IPS-20b (cell line): Measurements from ENCODE around the gene IP6K1.
"Not testable (repeated sequence)": the region's sequence is repeated elsewhere in the genome, so short reads cannot be mapped to it uniquely, and the experiment has no call there.

Experiments
- H3K27ac ChIP-seq: one replicate; pipeline ENCODE4 v1.5.1; 2013; ENCODE audit warnings: low read length
- H3K27me3 ChIP-seq: 2 replicates; pipeline ENCODE4 v1.6.1; 2013; ENCODE audit warnings: mild to moderate bottlenecking, low read length, inconsistent platforms; ENCODE audit not compliant: insufficient read depth
- H3K36me3 ChIP-seq: 2 replicates; pipeline ENCODE4 v1.6.1; 2013; ENCODE audit warnings: low read depth, mild to moderate bottlenecking, inconsistent platforms, low read length, moderate library complexity; ENCODE audit not compliant: insufficient read depth
- H3K4me1 ChIP-seq: 2 replicates; pipeline ENCODE4 v1.6.1; 2013; ENCODE audit warnings: mild to moderate bottlenecking, control low read depth, inconsistent platforms, low read length, moderate library complexity; ENCODE audit not compliant: insufficient read depth
- H3K4me3 ChIP-seq: 2 replicates; pipeline ENCODE4 v1.5.1; 2013; ENCODE audit warnings: mild to moderate bottlenecking, low read length, inconsistent platforms
- H3K9ac ChIP-seq: 2 replicates; pipeline ENCODE4 v1.6.1; 2013; ENCODE audit warnings: low read depth, mild to moderate bottlenecking, inconsistent platforms, low read length, moderate library complexity
- H3K9me3 ChIP-seq: 2 replicates; pipeline ENCODE4 v1.6.1; 2013; ENCODE audit warnings: mild to moderate bottlenecking, low read depth, low read length, inconsistent platforms; ENCODE audit not compliant: insufficient read depth

Gene IP6K1

DNA sequence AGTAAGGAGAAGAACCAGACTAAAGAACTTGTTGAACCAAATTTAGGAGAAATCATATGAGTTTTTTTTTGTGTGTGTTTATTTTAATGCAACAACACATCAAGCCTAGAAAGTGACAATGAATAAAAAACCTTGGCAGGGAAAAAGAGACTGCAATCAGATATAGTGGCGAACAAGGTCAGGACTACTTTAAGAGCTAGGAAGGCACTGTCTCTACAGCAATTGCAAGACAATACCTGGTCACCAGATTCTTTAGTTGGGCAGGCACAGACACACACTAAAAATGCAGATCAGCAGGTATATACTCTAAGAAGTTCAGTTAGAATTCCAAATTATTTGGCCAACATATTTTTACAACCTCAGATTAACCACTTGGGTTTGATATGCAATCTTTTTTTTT is 31.8 kb downstream of the IP6K1 start:
- Histone ChIP-seq H3K27ac (no peak overlapping the region), H3K4me1 (no peaks in the 10 kb centered on the region), H3K27me3 (no peaks in the 10 kb centered on the region), H3K4me3 (no peak overlapping the region), H3K9ac (no peak overlapping the region), H3K9me3 (no peaks in the 10 kb centered on the region), H3K36me3 (no peaks in the 10 kb centered on the region)

DNA sequence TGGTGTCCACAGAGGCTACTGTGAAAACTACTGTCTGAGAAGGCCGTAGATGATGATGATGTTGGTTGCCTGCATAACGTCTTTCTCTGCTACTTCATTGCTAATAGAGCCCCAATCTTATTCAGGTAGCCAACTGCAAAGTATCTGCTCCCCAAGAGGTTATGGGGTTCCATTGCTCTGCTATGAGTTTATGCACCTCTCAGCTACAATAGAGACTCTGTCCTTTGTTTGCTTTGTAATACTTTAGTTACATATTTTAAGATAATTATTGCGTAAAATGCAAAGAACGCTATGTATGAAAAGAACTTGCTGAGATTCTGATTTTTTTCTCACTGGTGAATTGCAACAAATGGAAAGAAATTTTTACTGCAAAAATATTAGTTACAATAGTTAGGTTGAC is 34.8 kb downstream of the IP6K1 start:
- Histone ChIP-seq H3K27ac (no peak overlapping the region), H3K4me3 (no peak overlapping the region), H3K36me3 (peaks cover 17% of the 10 kb centered on the region)

GRCh38 chr3:49750056-49750455 is 36.3 kb downstream of the IP6K1 start:
- Histone ChIP-seq H3K9ac (no peak overlapping the region), H3K27ac (no peak overlapping the region)

More for the DNA sequence above, 34.8 kb downstream of the IP6K1 start:
- Histone ChIP-seq H3K4me1 (no peaks in the 10 kb centered on the region; the same call in 1 of the 2 replicates), H3K27me3 (no peaks in the 10 kb centered on the region), H3K9ac (no peak overlapping the region), H3K9me3 (no peaks in the 10 kb centered on the region)

GRCh38 chr3:49748874-49749273 is 37.5 kb downstream of the IP6K1 start:
- not testable (repeated sequence) for H3K9me3 ChIP-seq, H3K4me1 ChIP-seq, H3K27ac ChIP-seq, H3K4me3 ChIP-seq, H3K9ac ChIP-seq, H3K27me3 ChIP-seq
- H3K36me3 ChIP-seq, result peaks cover 26% of the 10 kb centered on the region

More at GRCh38 chr3:49750056-49750455, 36.3 kb downstream of the IP6K1 start:
- H3K9me3 ChIP-seq, result no peaks in the 10 kb centered on the region
- peaks cover 21% of the 10 kb centered on the region for H3K36me3 ChIP-seq
- H3K4me1 ChIP-seq, result no peaks in the 10 kb centered on the region; the same call in 1 of the 2 replicates
- H3K4me3 ChIP-seq, result no peak overlapping the region
- H3K27me3 ChIP-seq, result no peaks in the 10 kb centered on the region

DNA sequence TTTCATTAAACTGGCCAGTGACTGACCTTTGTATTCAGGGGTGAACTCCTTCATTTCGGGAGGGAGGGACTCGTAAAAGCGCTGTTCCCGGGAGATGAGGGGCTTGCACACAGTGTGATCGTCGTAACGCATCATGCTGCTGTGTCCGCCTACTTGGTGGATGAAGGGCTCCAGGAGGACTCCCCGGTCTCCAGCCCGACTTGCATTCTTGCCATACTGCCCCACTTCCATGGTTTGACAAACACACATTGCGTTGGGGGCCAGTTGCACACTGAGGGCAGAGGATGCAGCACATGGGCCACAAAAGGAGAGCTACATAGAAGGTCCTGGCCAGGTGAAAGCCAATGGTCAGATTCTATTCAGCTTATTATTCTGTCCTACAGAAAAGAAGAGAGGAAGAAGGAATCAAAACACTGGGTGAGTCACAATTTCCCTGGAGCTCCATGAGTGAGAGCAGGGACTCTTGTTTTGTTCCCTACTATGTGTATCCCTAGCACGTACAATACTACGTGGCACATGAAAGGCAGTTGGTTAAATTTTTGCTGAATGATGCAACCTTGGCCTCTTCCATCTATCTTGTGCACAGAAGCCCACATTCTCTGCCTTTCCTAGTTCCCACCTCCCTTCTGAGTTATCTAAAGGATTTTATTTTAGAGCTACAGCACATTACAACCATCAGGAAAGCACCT is 38.4 kb downstream of the IP6K1 start:
- Histone ChIP-seq H3K9ac (no peak overlapping the region; the same call in 1 of the 2 replicates), H3K27me3 (no peaks in the 10 kb centered on the region), H3K36me3 (peaks cover 26% of the 10 kb centered on the region), H3K9me3 (no peaks in the 10 kb centered on the region), H3K4me1 (no peaks in the 10 kb centered on the region; the same call in 1 of the 2 replicates), H3K27ac (no peak overlapping the region), H3K4me3 (no peak overlapping the region)

GRCh38 chr3:49745986-49746385 is 40.4 kb downstream of the IP6K1 start:
- Histone ChIP-seq H3K9ac (no peak overlapping the region), H3K4me1 (no peaks in the 10 kb centered on the region; the same call in 1 of the 2 replicates), H3K27me3 (no peaks in the 10 kb centered on the region), H3K36me3 (peaks cover 26% of the 10 kb centered on the region), H3K9me3 (no peaks in the 10 kb centered on the region), H3K4me3 (no peak overlapping the region), H3K27ac (no peak overlapping the region)

GRCh38 chr3:49740427-49740826 is 45.9 kb downstream of the IP6K1 start:
- H3K36me3 ChIP-seq, result peaks cover 37% of the 10 kb centered on the region
- no peaks in the 10 kb centered on the region for H3K4me1 ChIP-seq
- H3K27ac ChIP-seq, result no peak overlapping the region
- H3K4me3 ChIP-seq, result no peak overlapping the region
- no peak overlapping the region for H3K9ac ChIP-seq
- no peaks in the 10 kb centered on the region for H3K9me3 ChIP-seq
- H3K27me3 ChIP-seq, result no peaks in the 10 kb centered on the region

DNA sequence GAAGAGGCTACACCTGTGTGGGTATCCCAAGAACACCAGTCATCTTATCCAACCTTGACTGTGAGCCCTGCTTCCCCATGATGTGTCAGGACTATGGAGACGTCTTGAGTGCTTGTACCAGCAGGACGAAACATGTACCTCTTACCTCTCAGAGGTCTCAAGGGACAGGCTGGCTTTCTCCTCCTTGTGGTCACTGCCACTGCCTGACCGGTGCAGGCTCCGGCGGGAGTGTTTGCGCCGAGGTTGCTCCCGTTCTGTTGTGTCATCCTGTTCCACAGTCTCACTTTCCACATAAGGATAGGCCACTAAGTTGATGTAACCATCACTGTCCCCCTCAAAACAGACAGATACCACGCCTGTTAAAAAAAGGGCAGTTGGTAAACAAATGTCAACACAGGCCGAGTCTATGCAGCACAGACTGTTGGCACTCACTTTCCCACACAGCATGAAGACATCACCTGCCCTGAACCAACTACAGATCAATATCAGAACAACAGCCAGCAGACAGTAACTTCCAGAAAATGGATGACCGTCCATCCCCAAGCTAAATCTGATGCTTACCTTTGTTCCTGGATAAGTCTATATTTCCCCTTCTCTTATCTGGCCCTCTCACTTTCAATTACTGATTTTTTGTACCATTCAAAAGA is 48.2 kb downstream of the IP6K1 start:
- H3K9ac ChIP-seq, result no peak overlapping the region
- H3K36me3 ChIP-seq, result peaks cover 48% of the 10 kb centered on the region
- H3K27ac ChIP-seq, result no peak overlapping the region
- no peaks in the 10 kb centered on the region for H3K9me3 ChIP-seq
- no peaks in the 10 kb centered on the region for H3K27me3 ChIP-seq
- H3K4me1 ChIP-seq, result no peaks in the 10 kb centered on the region
- H3K4me3 ChIP-seq, result no peak overlapping the region

DNA sequence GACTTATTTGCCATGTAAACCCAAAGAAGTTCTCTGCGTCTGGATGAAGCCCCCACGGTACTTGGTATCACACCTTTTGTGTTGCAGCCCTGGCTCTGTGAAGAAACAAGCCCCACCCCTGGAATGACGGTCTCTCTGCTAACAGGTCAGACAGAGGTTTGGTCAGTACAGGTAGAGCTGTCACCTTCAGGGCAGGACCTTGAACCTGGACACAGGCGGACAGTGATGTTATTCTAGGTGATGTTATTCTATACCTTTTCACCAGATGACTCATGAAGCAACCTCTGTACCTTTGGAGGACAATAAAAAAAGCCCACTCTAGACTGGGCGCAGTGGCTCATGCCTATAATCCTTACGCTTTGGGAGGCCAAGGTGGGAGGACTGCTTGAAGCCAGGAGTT is 51.6 kb downstream of the IP6K1 start:
- Histone ChIP-seq H3K9me3 (no peaks in the 10 kb centered on the region), H3K4me3 (no peak overlapping the region), H3K4me1 (no peaks in the 10 kb centered on the region), H3K9ac (no peak overlapping the region), H3K27me3 (no peaks in the 10 kb centered on the region), H3K27ac (no peak overlapping the region), H3K36me3 (peaks cover 79% of the 10 kb centered on the region)

GRCh38 chr3:49733551-49733950 is 52.8 kb downstream of the IP6K1 start:
- Histone ChIP-seq H3K27me3 (no peaks in the 10 kb centered on the region), H3K9ac (no peak overlapping the region), H3K4me1 (no peaks in the 10 kb centered on the region), H3K9me3 (no peaks in the 10 kb centered on the region), H3K27ac (no peak overlapping the region), H3K4me3 (no peak overlapping the region), H3K36me3 (peaks cover 73% of the 10 kb centered on the region)

DNA sequence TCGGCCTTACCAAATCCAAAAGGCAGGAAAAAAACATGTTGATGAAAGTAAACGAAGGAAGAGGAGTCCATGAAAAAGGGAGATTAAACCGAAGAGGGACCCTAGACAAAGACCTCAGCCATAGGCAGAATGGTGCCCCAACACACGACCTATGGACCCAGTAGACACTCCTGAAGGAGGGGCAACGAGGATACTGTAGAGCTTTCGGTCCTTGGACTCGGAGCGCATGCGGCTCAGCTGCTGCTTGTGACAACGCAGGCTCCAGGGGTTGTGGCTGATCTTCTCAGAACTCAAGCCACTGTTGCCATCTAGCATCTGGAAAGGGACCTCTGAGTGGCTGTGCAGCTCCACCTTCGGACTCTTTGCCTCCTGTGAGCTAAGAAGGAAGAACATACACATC is 53.7 kb downstream of the IP6K1 start:
- Histone ChIP-seq H3K4me3 (no peak overlapping the region), H3K4me1 (no peaks in the 10 kb centered on the region), H3K9ac (no peak overlapping the region), H3K9me3 (no peaks in the 10 kb centered on the region), H3K36me3 (peaks cover 71% of the 10 kb centered on the region), H3K27ac (no peak overlapping the region), H3K27me3 (no peaks in the 10 kb centered on the region)

- Histone ChIP-seq H3K4me3 (no peak overlapping the region), H3K9ac (no peak overlapping the region), H3K27ac (no peak overlapping the region), H3K27me3 (no peaks in the 10 kb centered on the region), H3K9me3 (no peaks in the 10 kb centered on the region), H3K36me3 (peaks cover 73% of the 10 kb centered on the region), H3K4me1 (no peaks in the 10 kb centered on the region)
Measured at GRCh38 chr3:49729966-49730609, 56.3 kb downstream of the IP6K1 start.
